IMR-90 (cell line): ENCODE measurements around the gene ABHD6. TPM values are rescaled to one million over a fixed set of nuclear protein-coding genes. Genes with fewer than 3 reads are reported as not detected.

ENCODE experiments used
- ATAC-seq: fragments of 200-7000 bp; cut with Tn5 transposase; 2 replicates; pipeline ENCODE4 v1.9.1; 2020; ENCODE audit warnings: low read depth, mild to moderate bottlenecking, moderate library complexity
- BruUV-seq: library from RNA; stranded (reverse); fragments of 400-500 nt; replicated peaks from 2 replicates; lab custom pipeline; 2021; lab: Mats Ljungman, UMichigan
- CTCF ChIA-PET: fragments of 300-600 bp; formaldehyde crosslinking; extraction: SDS; loops from one replicate; lab custom pipeline; 2021; ENCODE audit warnings: antibody characterized with exemption; lab: Yijun Ruan, JAX
- POLR2A ChIA-PET: fragments of 300-600 bp; sonication (Branson Sonifier 250); formaldehyde crosslinking; loops from one replicate; lab custom pipeline; 2022; ENCODE audit warnings: antibody characterized with exemption; ENCODE audit not compliant: unreplicated experiment; lab: Charles Lee
- DNase-seq: peaks from one replicate; pipeline ENCODE4 v3.0.0; 2013
- H2AFZ ChIP-seq: replicated peaks from 2 replicates; pipeline ENCODE3; 2013; ENCODE audit warnings: low read length, mild to moderate bottlenecking; ENCODE audit not compliant: poor library complexity
- H2AK5ac ChIP-seq: 2 replicates; pipeline ENCODE4 v1.6.1; 2013; ENCODE audit warnings: low read depth, low read length, inconsistent platforms
- H2AK9ac ChIP-seq: replicated peaks from 2 replicates; pipeline ENCODE3; 2013; ENCODE audit warnings: mild to moderate bottlenecking, low read depth, low read length, moderate library complexity; ENCODE audit not compliant: poor library complexity
- H2BK120ac ChIP-seq: 2 replicates; pipeline ENCODE4 v1.6.1; 2013; ENCODE audit warnings: low read depth, low read length, inconsistent platforms
- H2BK15ac ChIP-seq: 3 replicates; pipeline ENCODE4 v1.6.1; 2013; ENCODE audit warnings: low read depth, low read length, inconsistent platforms
- H2BK20ac ChIP-seq: 2 replicates; pipeline ENCODE4 v1.6.1; 2013; ENCODE audit warnings: low read depth, mild to moderate bottlenecking, inconsistent platforms, low read length, moderate library complexity
- H2BK5ac ChIP-seq: 2 replicates; pipeline ENCODE4 v1.6.1; 2013; ENCODE audit warnings: mild to moderate bottlenecking, low read depth, low read length, inconsistent platforms; ENCODE audit not compliant: poor library complexity, severe bottlenecking
- H3K14ac ChIP-seq: replicated peaks from 2 replicates; pipeline ENCODE4 v1.6.1; 2013; ENCODE audit warnings: low read depth, low read length, inconsistent platforms
- H3K18ac ChIP-seq: 2 replicates; pipeline ENCODE4 v1.6.1; 2013; ENCODE audit warnings: low read depth, low read length, control low read depth
- H3K23ac ChIP-seq: 2 replicates; pipeline ENCODE4 v1.6.1; 2013; ENCODE audit warnings: low read depth, low read length, inconsistent platforms
- H3K27ac ChIP-seq: 2 replicates; pipeline ENCODE4 v1.5.1; 2013; ENCODE audit warnings: mild to moderate bottlenecking, control low read depth, low read length; ENCODE audit not compliant: insufficient read depth
- H3K27me3 ChIP-seq: 2 replicates; pipeline ENCODE4 v1.6.1; 2013; ENCODE audit warnings: low read length; ENCODE audit not compliant: control insufficient read depth, insufficient read depth
- H3K36me3 ChIP-seq: 2 replicates; pipeline ENCODE4 v1.6.1; 2013; ENCODE audit warnings: low read length, mixed read lengths; ENCODE audit not compliant: control insufficient read depth, insufficient read depth
- H3K4ac ChIP-seq: 2 replicates; pipeline ENCODE4 v1.6.1; 2013; ENCODE audit warnings: low read depth, low read length, inconsistent platforms
- H3K4me1 ChIP-seq: 2 replicates; pipeline ENCODE4 v1.6.1; 2013; ENCODE audit warnings: low read length, mixed read lengths; ENCODE audit not compliant: control insufficient read depth, insufficient read depth
- H3K4me2 ChIP-seq: 2 replicates; pipeline ENCODE4 v1.6.1; 2013; ENCODE audit warnings: low read depth, mild to moderate bottlenecking, control low read depth, low read length, moderate library complexity
- H3K4me3 ChIP-seq: 2 replicates; pipeline ENCODE4 v1.5.1; 2013; ENCODE audit warnings: low read depth, mild to moderate bottlenecking, control low read depth, low read length, moderate library complexity; ENCODE audit not compliant: insufficient read depth
- H3K56ac ChIP-seq: 2 replicates; pipeline ENCODE4 v1.6.1; 2013; ENCODE audit warnings: low read length, inconsistent platforms; ENCODE audit not compliant: insufficient read depth; ENCODE audit errors: extremely low read depth
- H3K79me1 ChIP-seq, 2 experiments: 2 replicates each; pipeline ENCODE4 v1.6.1; 2013; ENCODE audit warnings: low read length in 2 of 2, inconsistent platforms in 1 of 2, low read depth in 1 of 2
- H3K9ac ChIP-seq: 2 replicates; pipeline ENCODE4 v1.6.1; 2013; ENCODE audit warnings: low read depth, low read length, control low read depth
- H3K9me1 ChIP-seq: 2 replicates; pipeline ENCODE4 v1.6.1; 2013; ENCODE audit warnings: low read length, inconsistent platforms; ENCODE audit not compliant: insufficient read depth
- H3K9me3 ChIP-seq: 2 replicates; pipeline ENCODE4 v1.6.1; 2013; ENCODE audit warnings: low read length; ENCODE audit not compliant: control insufficient read depth, insufficient read depth
- H4K20me1 ChIP-seq: 2 replicates; pipeline ENCODE4 v1.6.1; 2013; ENCODE audit warnings: low read length, inconsistent platforms; ENCODE audit not compliant: insufficient read depth
- H4K5ac ChIP-seq: 2 replicates; pipeline ENCODE4 v1.6.1; 2013; ENCODE audit warnings: mild to moderate bottlenecking, low read depth, low read length, control low read depth
- H4K8ac ChIP-seq, 2 experiments: 2 replicates each; pipeline ENCODE4 v1.6.1; 2013; ENCODE audit warnings: low read depth in 2 of 2, low read length in 2 of 2, control low read depth in 1 of 2, inconsistent platforms in 1 of 2
- H4K91ac ChIP-seq: 2 replicates; pipeline ENCODE4 v1.6.1; 2013; ENCODE audit warnings: low read depth, low read length, inconsistent platforms; ENCODE audit not compliant: insufficient read depth
- CEBPB ChIP-seq: IDR thresholded peaks from 2 replicates; pipeline ENCODE4 v1.6.1; 2012; ENCODE audit warnings: low read depth, low read length, improper control_type of control experiment
- ELK1 ChIP-seq: fragments of 150-350 bp; IDR thresholded peaks from 2 replicates; pipeline ENCODE4 v1.6.1; 2016; ENCODE audit warnings: low read depth, mild to moderate bottlenecking, low read length, moderate library complexity, borderline replicate concordance
- USF2 ChIP-seq: fragments of 150-350 bp; IDR thresholded peaks from 2 replicates; pipeline ENCODE4 v1.6.1; 2017; ENCODE audit warnings: mild to moderate bottlenecking, antibody characterized with exemption, low read length, low read depth
- WGBS, 2 experiments: methylation state at CpG; one replicate each; pipeline versions ENCODE4 v1.1.5 to v1.1.7; 2013; ENCODE audit warnings: missing lambda C conversion rate in 2 of 2; ENCODE audit not compliant: insufficient read length in 1 of 2; ENCODE audit errors: extremely low coverage in 2 of 2; 5-methylcytosine and 5-hydroxymethylcytosine counted together
- dilution Hi-C: fragments of 300-500 bp; cut with HindIII; formaldehyde crosslinking; loops from one replicate; pipeline ENCODE4 v1.14.3; 2018; ENCODE audit warnings: low sequenced_read_pairs; ENCODE audit not compliant: unreplicated experiment
- in situ Hi-C: fragments of 300-500 bp; cut with MboI; formaldehyde crosslinking; loops from 3 replicates; pipeline ENCODE4 v1.14.3; 2019; ENCODE audit warnings: low sequenced_read_pairs, inconsistent platforms, mixed read lengths
- intact Hi-C: fragments of 100-400 bp; cut with micrococcal nuclease; formaldehyde crosslinking; loops from 2 replicates; pipeline ENCODE4 v1.10.0; 2022
- polyA plus RNA-seq, 3 experiments: library from polyadenylated mRNA; depleted of rRNA; stranded (reverse); fragments of >200 nt; gene quantifications; 2 replicates each; pipeline ENCODE4 v1.2.3, GENCODE V29; 2012; ENCODE audit warnings: low replicate concordance in 1 of 3
- total RNA-seq: library from RNA; depleted of rRNA; stranded (reverse); fragments of >200 nt; gene quantifications from 2 replicates; pipeline ENCODE4 v1.2.3, GENCODE V29; 2012

Gene ABHD6
- total and polyA plus RNA-seq, 2 of the 4 experiments (the other 2 are of a cell fraction), result 5.0 to 5.6 TPM

- no peak overlapping the region for H3K9ac ChIP-seq
- no peak overlapping the region for H3K4me3 ChIP-seq
- intact Hi-C loops (no loop called here), in situ Hi-C loops (no loop called here), dilution Hi-C loops (no loop called here)
- peaks cover 10% of the 10 kb centered on the region for H4K20me1 ChIP-seq
- H3K79me1 ChIP-seq, result peaks cover 26 to 45% of the 10 kb centered on the region in 2 experiments
- H2AFZ ChIP-seq, result no peak overlapping the region
- H4K8ac ChIP-seq, result no peak overlapping the region
- no peak overlapping the region for H3K4ac ChIP-seq
- H2BK20ac ChIP-seq, result no peak overlapping the region
- no peak overlapping the region for H3K14ac ChIP-seq
- no peaks in the 10 kb centered on the region; the same call in 1 of the 2 replicates for H3K36me3 ChIP-seq
- no peak overlapping the region for H2BK5ac ChIP-seq
- H3K9me3 ChIP-seq, result no peaks in the 10 kb centered on the region
- no peak overlapping the region for H4K91ac ChIP-seq
- H3K18ac ChIP-seq, result no peak overlapping the region
- peak overlapping the region; percentile 23; the same call in 1 of the 2 replicates for H2AK5ac ChIP-seq
- H3K4me1 ChIP-seq, result peaks cover 5% of the 10 kb centered on the region; the same call in 1 of the 2 replicates
- ChIA-PET POLR2A (no interaction called here), CTCF (interaction anchor here (1.0 to 1.6 kb wide), 2 partner anchors 9 to 24 kb away, joined by 3 to 5 read pairs; no protein-coding TSS in a partner anchor)
- no peak overlapping the region for H2BK15ac ChIP-seq
- TF ChIP-seq ELK1 (no peak), USF2 (peak; percentile 70; the same call in 1 of the 2 replicates), CEBPB (peak; percentile 21; the same call in 1 of the 2 replicates)
- no peak overlapping the region for H4K5ac ChIP-seq
- no TSS peak for BruUV-seq
- no peak overlapping the region for H3K56ac ChIP-seq
- 100% methylated on average over 1 of the region's 4 CpGs; no CpG with 5 or more reads in 1 of the 2 experiments for WGBS, 2 experiments
- no peak overlapping the region for H2AK9ac ChIP-seq
- H3K27me3 ChIP-seq, result no peaks in the 10 kb centered on the region
- no peak overlapping the region for H2BK120ac ChIP-seq
- H3K23ac ChIP-seq, result no peak overlapping the region; the same call in 1 of the 2 replicates
- DNase-seq (peak; percentile 20), ATAC-seq (no peak)
- no peaks in the 10 kb centered on the region for H3K9me1 ChIP-seq
- H3K4me2 ChIP-seq, result no peak overlapping the region
- H3K27ac ChIP-seq, result no peak overlapping the region
These were observed 3.9 kb downstream of the ABHD6 start for GRCh38 chr3:58241306-58242044.
